Tibial nerve (tissue), 3 donors: ENCODE data around the gene MAPKAP1.

Experiments
- POLR2A ChIP-seq, 2 donors: fragments of 450-650 bp; IDR thresholded peaks; one replicate each; pipeline ENCODE4 v1.6.1; 2017; ENCODE audit warnings: antibody characterized with exemption in 2 of 2, mild to moderate bottlenecking in 2 of 2, moderate library complexity in 2 of 2
- TF ChIP-seq, protein P1 (sequence below), 5 experiments: fragments of 200-600 bp in 3 of 5; fragments of 450-650 bp in 2 of 5; sonication (generic) in 3 of 5; IDR thresholded peaks; one replicate each; pipeline ENCODE4 v1.5.1; 2016 to 2019; ENCODE audit warnings: antibody characterized with exemption in 5 of 5, mild to moderate bottlenecking in 3 of 5, moderate library complexity in 2 of 5

DNA sequence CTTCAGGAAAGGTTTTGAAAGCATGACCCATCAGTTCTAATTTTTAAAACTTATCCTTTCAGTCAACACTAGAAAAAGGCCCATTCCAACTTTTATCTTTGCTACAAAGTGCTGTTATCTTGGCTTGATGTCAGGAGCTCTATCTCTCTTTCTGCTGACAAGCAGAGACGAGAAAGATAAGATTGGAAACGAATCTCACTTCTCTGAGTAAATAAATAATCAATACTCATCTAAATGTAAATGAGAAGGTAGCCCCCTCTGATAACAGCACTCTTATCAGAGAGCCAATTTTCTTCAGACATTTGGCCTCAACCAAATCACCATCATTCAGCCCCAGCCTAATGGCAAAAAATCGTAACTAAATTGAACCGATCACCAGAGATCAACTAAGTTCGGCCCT lies 191.7 kb downstream of the MAPKAP1 start:
- TF ChIP-seq, protein P1, sequence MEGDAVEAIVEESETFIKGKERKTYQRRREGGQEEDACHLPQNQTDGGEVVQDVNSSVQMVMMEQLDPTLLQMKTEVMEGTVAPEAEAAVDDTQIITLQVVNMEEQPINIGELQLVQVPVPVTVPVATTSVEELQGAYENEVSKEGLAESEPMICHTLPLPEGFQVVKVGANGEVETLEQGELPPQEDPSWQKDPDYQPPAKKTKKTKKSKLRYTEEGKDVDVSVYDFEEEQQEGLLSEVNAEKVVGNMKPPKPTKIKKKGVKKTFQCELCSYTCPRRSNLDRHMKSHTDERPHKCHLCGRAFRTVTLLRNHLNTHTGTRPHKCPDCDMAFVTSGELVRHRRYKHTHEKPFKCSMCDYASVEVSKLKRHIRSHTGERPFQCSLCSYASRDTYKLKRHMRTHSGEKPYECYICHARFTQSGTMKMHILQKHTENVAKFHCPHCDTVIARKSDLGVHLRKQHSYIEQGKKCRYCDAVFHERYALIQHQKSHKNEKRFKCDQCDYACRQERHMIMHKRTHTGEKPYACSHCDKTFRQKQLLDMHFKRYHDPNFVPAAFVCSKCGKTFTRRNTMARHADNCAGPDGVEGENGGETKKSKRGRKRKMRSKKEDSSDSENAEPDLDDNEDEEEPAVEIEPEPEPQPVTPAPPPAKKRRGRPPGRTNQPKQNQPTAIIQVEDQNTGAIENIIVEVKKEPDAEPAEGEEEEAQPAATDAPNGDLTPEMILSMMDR (IDR thresholded peaks at IDR 0.05), result no peak
- no peak for TF ChIP-seq POLR2A (IDR thresholded peaks at IDR 0.05)
